GM19239 (cell line): ENCODE measurements around the gene STARD7.

ENCODE experiments used
- DNase-seq: peaks from one replicate; pipeline ENCODE4 v3.0.0; 2011; ENCODE audit warnings: low spot score; ENCODE audit not compliant: insufficient read length
- FAIRE-seq: peaks from 2 replicates; lab custom pipeline; 2011; peaks lifted over from hg19 to GRCh38; lab: Jason Lieb, UNC

STARD7 gene

GRCh38 chr2:96202152-96202854 is 6.3 kb downstream of the STARD7 start:
- no peak for DNase-seq
- no peak for FAIRE-seq

- FAIRE-seq (no peak), DNase-seq (no peak)
These were observed 7.3 kb downstream of the STARD7 start for GRCh38 chr2:96201338-96201737.

GRCh38 chr2:96198921-96199320 is 9.7 kb downstream of the STARD7 start:
- no peak for DNase-seq
- FAIRE-seq = no peak

GRCh38 chr2:96197546-96198255 is 10.9 kb downstream of the STARD7 start:
- FAIRE-seq (no peak), DNase-seq (no peak)

- no peak for DNase-seq
- FAIRE-seq = no peak
These were observed 13.1 kb downstream of the STARD7 start for GRCh38 chr2:96195410-96196066.

GRCh38 chr2:96191937-96192670 is 16.5 kb downstream of the STARD7 start:
- no peak for DNase-seq
- no peak for FAIRE-seq

- DNase-seq = no peak
- FAIRE-seq = no peak
These were observed 19.7 kb downstream of the STARD7 start for GRCh38 chr2:96188821-96189526.

GRCh38 chr2:96186562-96186961 is 22.1 kb downstream of the STARD7 start:
- FAIRE-seq (no peak), DNase-seq (no peak)

GRCh38 chr2:96185516-96185915 is 23.1 kb downstream of the STARD7 start:
- FAIRE-seq (no peak), DNase-seq (no peak)

- no peak for FAIRE-seq
- no peak for DNase-seq
These were observed 23.6 kb downstream of the STARD7 start for GRCh38 chr2:96184989-96185388.

- no peak for DNase-seq
- no peak for FAIRE-seq
These were observed 24.4 kb downstream of the STARD7 start for GRCh38 chr2:96184188-96184587.

- DNase-seq (no peak), FAIRE-seq (no peak)
These were observed 27.1 kb downstream of the STARD7 start for GRCh38 chr2:96181529-96181928.

GRCh38 chr2:96180521-96180920 is 28.1 kb downstream of the STARD7 start:
- no peak for FAIRE-seq

GRCh38 chr2:96180002-96180401 is 28.6 kb downstream of the STARD7 start:
- FAIRE-seq = no peak
- no peak for DNase-seq

More at GRCh38 chr2:96180521-96180920, 28.1 kb downstream of the STARD7 start:
- DNase-seq = no peak

- no peak for FAIRE-seq
These were observed 32.0 kb downstream of the STARD7 start for GRCh38 chr2:96176661-96177060.

GRCh38 chr2:96175951-96176350 is 32.7 kb downstream of the STARD7 start:
- FAIRE-seq (no peak), DNase-seq (no peak)

More at GRCh38 chr2:96176661-96177060, 32.0 kb downstream of the STARD7 start:
- DNase-seq = no peak

- DNase-seq (peak; percentile 61), FAIRE-seq (peak; percentile 91)
These were observed 34.1 kb downstream of the STARD7 start for GRCh38 chr2:96174251-96175144.

GRCh38 chr2:96171831-96172230 is 36.8 kb downstream of the STARD7 start:
- FAIRE-seq (no peak), DNase-seq (no peak)

GRCh38 chr2:96170626-96171025 is 38.0 kb downstream of the STARD7 start:
- DNase-seq (no peak), FAIRE-seq (no peak)
